GM23248 (cell line): ENCODE results near the gene CDK16. TPM values are rescaled to one million over a fixed set of nuclear protein-coding genes. Genes with fewer than 3 reads are reported as not detected.

ENCODE experiments used
- DNase-seq: peaks from one replicate; pipeline ENCODE4 v3.0.0-alpha.2; 2015
- H2AFZ ChIP-seq: fragments of 200-600 bp; sonication (generic); 2 replicates; pipeline ENCODE4 v1.6.1; 2016; ENCODE audit warnings: antibody characterized with exemption
- H3F3A ChIP-seq: fragments of 200-600 bp; sonication (generic); 2 replicates; pipeline ENCODE4 v1.6.1; 2016; ENCODE audit warnings: mild to moderate bottlenecking, antibody characterized with exemption, mixed run types; ENCODE audit not compliant: insufficient read depth
- H3K27ac ChIP-seq: fragments of 200-600 bp; sonication (generic); 2 replicates; pipeline ENCODE4 v1.5.1; 2016; ENCODE audit warnings: mild to moderate bottlenecking
- H3K27me3 ChIP-seq: fragments of 200-600 bp; sonication (generic); replicated peaks from 2 replicates; pipeline ENCODE4 v1.6.1; 2016; ENCODE audit warnings: mild to moderate bottlenecking; ENCODE audit not compliant: insufficient read depth
- H3K36me3 ChIP-seq: fragments of 200-600 bp; sonication (generic); 2 replicates; pipeline ENCODE4 v1.6.1; 2016; ENCODE audit warnings: low read depth, mild to moderate bottlenecking
- H3K4me1 ChIP-seq: fragments of 200-600 bp; sonication (generic); 2 replicates; pipeline ENCODE4 v1.6.1; 2016; ENCODE audit warnings: mild to moderate bottlenecking; ENCODE audit not compliant: insufficient read depth
- H3K4me2 ChIP-seq: fragments of 200-600 bp; sonication (generic); one replicate; pipeline ENCODE4 v1.6.1; 2016; ENCODE audit warnings: mild to moderate bottlenecking; ENCODE audit not compliant: unreplicated experiment
- H3K4me3 ChIP-seq: fragments of 200-600 bp; sonication (generic); 2 replicates; pipeline ENCODE4 v1.5.1; 2016; ENCODE audit warnings: mild to moderate bottlenecking
- H3K79me2 ChIP-seq: fragments of 200-600 bp; sonication (generic); 2 replicates; pipeline ENCODE4 v1.6.1; 2016; ENCODE audit warnings: mild to moderate bottlenecking; ENCODE audit not compliant: insufficient read depth
- H3K9ac ChIP-seq: fragments of 200-600 bp; sonication (generic); 2 replicates; pipeline ENCODE4 v1.6.1; 2016; ENCODE audit warnings: mild to moderate bottlenecking
- H3K9me2 ChIP-seq: fragments of 200-600 bp; sonication (generic); 2 replicates; pipeline ENCODE4 v1.6.1; 2016; ENCODE audit warnings: mixed run types, mild to moderate bottlenecking, moderate library complexity; ENCODE audit not compliant: insufficient read depth
- H3K9me3 ChIP-seq: fragments of 200-600 bp; sonication (generic); one replicate; pipeline ENCODE4 v1.6.1; 2017; ENCODE audit warnings: low read depth
- H4K20me1 ChIP-seq: fragments of 200-600 bp; sonication (generic); 2 replicates; pipeline ENCODE4 v1.6.0; 2016; ENCODE audit not compliant: insufficient read depth
- EZH2 ChIP-seq: fragments of 200-600 bp; sonication (generic); IDR thresholded peaks from 2 replicates; pipeline ENCODE4 v1.6.1; 2018; ENCODE audit warnings: antibody characterized with exemption, mild to moderate bottlenecking; ENCODE audit not compliant: insufficient read depth, poor library complexity, severe bottlenecking
- EZH2phosphoT487 ChIP-seq: fragments of 200-600 bp; sonication (generic); IDR thresholded peaks from 2 replicates; pipeline ENCODE4 v1.6.1; 2018; ENCODE audit warnings: antibody characterized with exemption, moderate library complexity, mild to moderate bottlenecking, low read depth; ENCODE audit not compliant: insufficient read depth
- WGBS, 2 experiments: methylation state at CpG; one replicate each; pipeline ENCODE4 v1.1.6; 2015 to 2017; ENCODE audit warnings: low lambda C conversion rate in 2 of 2, low coverage in 1 of 2; ENCODE audit errors: missing lambda C conversion rate in 2 of 2; 5-methylcytosine and 5-hydroxymethylcytosine counted together
- in situ Hi-C: fragments of 300-500 bp; cut with MboI; formaldehyde crosslinking; loops from 2 replicates; pipeline ENCODE4 v1.15.0; 2020
- polyA plus RNA-seq: library from polyadenylated mRNA; unstranded; fragments of >200 nt; fragmentation: Nextera tagmentation; extraction: Ambion mirVana; gene quantifications from 2 replicates; pipeline ENCODE4 v1.2.1, GENCODE V29; 2016
- total RNA-seq: library from RNA; depleted of rRNA; stranded (reverse); fragments of >200 nt; shearing (Covaris generic); gene quantifications from 2 replicates; pipeline ENCODE4 v1.2.3, GENCODE V29; 2014

The CDK16 gene
- total and polyA plus RNA-seq, 2 experiments from 2014 or later, result 97.8 to 103 TPM

DNA sequence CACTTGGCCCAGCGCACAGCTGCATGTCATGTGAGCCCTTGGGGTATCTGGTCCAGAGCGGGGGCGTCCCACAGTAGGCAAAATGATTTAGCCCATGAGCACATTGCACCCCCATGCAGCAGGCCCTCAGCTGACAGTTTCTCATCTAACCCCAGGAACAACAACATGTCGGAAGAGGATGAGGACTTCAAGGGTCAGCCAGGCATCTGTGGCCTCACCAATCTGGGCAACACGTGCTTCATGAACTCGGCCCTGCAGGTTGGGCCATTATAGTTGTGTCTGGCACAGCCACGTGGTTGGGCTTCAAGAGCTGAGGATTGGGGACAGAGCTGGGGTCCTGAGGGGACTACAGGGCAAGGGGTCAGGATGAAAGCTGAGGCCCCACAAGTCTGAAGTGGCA lies 22.1 kb downstream of the CDK16 start:
- no peak overlapping the region for H3K27ac ChIP-seq
- no peaks in the 10 kb centered on the region for H3F3A ChIP-seq
- H3K9me2 ChIP-seq, result no peaks in the 10 kb centered on the region
- WGBS, 2 experiments, result 100% methylated on average over 4 to 5 of the region's 7 CpGs
- TF ChIP-seq EZH2 (no peak), EZH2phosphoT487 (no peak)
- no peaks in the 10 kb centered on the region for H3K9me3 ChIP-seq
- H3K27me3 ChIP-seq, result no peaks in the 10 kb centered on the region
- H4K20me1 ChIP-seq, result no peaks in the 10 kb centered on the region
- H3K4me2 ChIP-seq, result no peak overlapping the region
- no peak overlapping the region for H3K9ac ChIP-seq
- no peak for DNase-seq
- H3K4me3 ChIP-seq, result no peak overlapping the region
- in situ Hi-C loops, result no loop called here
- H3K36me3 ChIP-seq, result no peaks in the 10 kb centered on the region
- H3K4me1 ChIP-seq, result peaks cover 4% of the 10 kb centered on the region; the same call in 1 of the 2 replicates
- no peak overlapping the region for H2AFZ ChIP-seq
- H3K79me2 ChIP-seq, result peaks cover 42% of the 10 kb centered on the region

DNA sequence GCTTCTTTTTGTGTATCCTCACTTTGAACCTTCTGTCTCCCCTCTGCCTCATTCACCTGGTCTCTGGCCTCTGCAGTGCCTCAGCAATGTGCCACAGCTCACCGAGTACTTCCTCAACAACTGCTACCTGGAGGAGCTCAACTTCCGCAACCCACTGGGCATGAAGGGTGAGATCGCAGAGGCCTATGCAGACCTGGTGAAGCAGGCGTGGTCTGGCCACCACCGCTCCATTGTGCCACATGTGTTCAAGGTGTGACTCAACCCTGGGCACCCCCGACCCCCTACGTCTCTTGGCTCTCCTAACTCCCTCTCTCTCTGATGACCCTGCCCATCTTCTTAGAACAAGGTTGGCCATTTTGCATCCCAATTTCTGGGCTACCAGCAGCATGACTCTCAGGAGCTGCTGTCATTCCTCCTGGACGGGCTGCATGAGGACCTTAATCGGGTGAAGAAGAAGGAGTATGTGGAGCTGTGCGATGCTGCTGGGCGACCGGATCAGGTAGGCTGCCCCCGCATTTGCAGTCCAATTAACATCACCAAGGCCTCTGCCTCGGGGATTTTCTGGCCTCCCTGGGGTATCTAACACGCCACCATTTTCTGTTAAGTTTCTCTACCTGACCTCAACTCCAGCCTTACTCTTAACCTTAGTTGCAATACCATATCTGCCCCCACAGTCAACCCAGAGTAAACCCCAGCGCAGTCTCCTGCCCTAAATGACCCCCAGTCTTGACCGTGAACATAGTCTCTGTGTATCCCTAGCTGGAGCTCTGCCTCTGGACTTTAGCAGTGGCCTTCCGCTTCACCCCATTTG lies 22.9 kb downstream of the CDK16 start:
- H4K20me1 ChIP-seq, result no peaks in the 10 kb centered on the region
- DNase-seq, result no peak
- H3K4me1 ChIP-seq, result no peaks in the 10 kb centered on the region
- H3K27ac ChIP-seq, result no peak overlapping the region
- WGBS, 2 experiments, result 91 to 94% methylated on average over 16 of the region's 18 CpGs
- in situ Hi-C loops, result no loop called here
- H3K79me2 ChIP-seq, result peaks cover 34% of the 10 kb centered on the region
- H3K9me3 ChIP-seq, result no peaks in the 10 kb centered on the region
- no peak overlapping the region for H3K9ac ChIP-seq
- no peaks in the 10 kb centered on the region for H3K36me3 ChIP-seq
- H3F3A ChIP-seq, result no peaks in the 10 kb centered on the region
- no peak overlapping the region for H2AFZ ChIP-seq
- no peak overlapping the region for H3K4me3 ChIP-seq
- no peak overlapping the region for H3K4me2 ChIP-seq
- no peaks in the 10 kb centered on the region for H3K27me3 ChIP-seq
- TF ChIP-seq EZH2phosphoT487, result no peak
- no peak for TF ChIP-seq EZH2
- no peaks in the 10 kb centered on the region for H3K9me2 ChIP-seq

DNA sequence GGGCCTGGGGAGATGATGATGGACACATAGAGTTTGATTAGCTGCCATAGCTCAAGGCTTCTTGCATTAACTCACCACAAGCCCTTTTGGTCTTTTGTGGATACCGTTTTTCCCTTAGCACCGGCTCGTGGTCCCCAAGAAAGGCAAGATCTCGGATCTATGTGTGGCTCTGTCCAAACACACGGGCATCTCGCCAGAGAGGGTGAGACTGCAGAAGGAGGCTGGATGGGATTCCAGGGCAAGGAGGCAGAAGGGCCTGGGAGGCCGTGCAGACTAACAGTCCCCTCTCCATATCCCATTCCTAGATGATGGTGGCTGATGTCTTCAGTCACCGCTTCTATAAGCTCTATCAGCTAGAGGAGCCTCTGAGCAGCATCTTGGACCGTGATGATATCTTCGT lies 23.8 kb downstream of the CDK16 start:
- no peaks in the 10 kb centered on the region for H3K9me3 ChIP-seq
- no peaks in the 10 kb centered on the region for H3K9me2 ChIP-seq
- H3K79me2 ChIP-seq, result peaks cover 25% of the 10 kb centered on the region
- H3K4me1 ChIP-seq, result no peaks in the 10 kb centered on the region
- 86 to 92% methylated on average over 5 to 10 of the region's 10 CpGs for WGBS, 2 experiments
- no peak overlapping the region for H2AFZ ChIP-seq
- no peak overlapping the region for H3K4me2 ChIP-seq
- in situ Hi-C loops, result no loop called here
- H3K27ac ChIP-seq, result no peak overlapping the region
- H3K36me3 ChIP-seq, result no peaks in the 10 kb centered on the region
- H3K9ac ChIP-seq, result no peak overlapping the region
- H4K20me1 ChIP-seq, result no peaks in the 10 kb centered on the region
- no peak for DNase-seq
- TF ChIP-seq EZH2phosphoT487 (no peak), EZH2 (no peak)
- H3F3A ChIP-seq, result no peaks in the 10 kb centered on the region
- no peak overlapping the region for H3K4me3 ChIP-seq
- no peaks in the 10 kb centered on the region for H3K27me3 ChIP-seq

DNA sequence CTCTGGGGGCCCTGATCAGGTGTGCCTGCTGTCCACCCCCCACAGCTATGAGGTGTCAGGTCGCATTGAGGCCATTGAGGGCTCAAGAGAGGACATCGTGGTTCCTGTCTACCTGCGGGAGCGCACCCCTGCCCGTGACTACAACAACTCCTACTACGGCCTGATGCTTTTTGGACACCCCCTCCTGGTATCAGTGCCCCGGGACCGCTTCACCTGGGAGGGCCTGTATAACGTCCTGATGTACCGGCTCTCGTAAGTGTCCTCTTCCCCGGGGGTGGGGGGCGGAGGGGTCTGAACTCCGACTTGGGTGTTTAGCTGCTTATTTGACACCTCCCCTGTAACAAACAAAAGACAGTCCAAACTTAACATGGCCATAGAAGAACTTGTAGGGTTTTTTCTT lies 24.9 kb downstream of the CDK16 start:
- TF ChIP-seq EZH2phosphoT487, result no peak
- TF ChIP-seq EZH2, result no peak
- Histone ChIP-seq H2AFZ (no peak overlapping the region), H4K20me1 (no peaks in the 10 kb centered on the region), H3K27ac (no peak overlapping the region), H3K4me1 (no peaks in the 10 kb centered on the region), H3K9me2 (no peaks in the 10 kb centered on the region), H3K9me3 (no peaks in the 10 kb centered on the region), H3F3A (no peaks in the 10 kb centered on the region), H3K27me3 (no peaks in the 10 kb centered on the region), H3K36me3 (no peaks in the 10 kb centered on the region), H3K79me2 (peaks cover 14% of the 10 kb centered on the region), H3K4me3 (no peak overlapping the region), H3K4me2 (no peak overlapping the region), H3K9ac (no peak overlapping the region)
- WGBS, 2 experiments, result 86 to 92% methylated on average over 8 to 14 of the region's 14 CpGs
- in situ Hi-C loops, result no loop called here
- DNase-seq, result no peak
